ENCODE results near the gene ZNF669.
A peak's percentile ranks its signal among the peaks of the same experiment; 100 is the strongest.
"Not testable (repeated sequence)": the region's sequence is repeated elsewhere in the genome, so short reads cannot be mapped to it uniquely, and the experiment has no call there.

ZNF669 gene

DNA sequence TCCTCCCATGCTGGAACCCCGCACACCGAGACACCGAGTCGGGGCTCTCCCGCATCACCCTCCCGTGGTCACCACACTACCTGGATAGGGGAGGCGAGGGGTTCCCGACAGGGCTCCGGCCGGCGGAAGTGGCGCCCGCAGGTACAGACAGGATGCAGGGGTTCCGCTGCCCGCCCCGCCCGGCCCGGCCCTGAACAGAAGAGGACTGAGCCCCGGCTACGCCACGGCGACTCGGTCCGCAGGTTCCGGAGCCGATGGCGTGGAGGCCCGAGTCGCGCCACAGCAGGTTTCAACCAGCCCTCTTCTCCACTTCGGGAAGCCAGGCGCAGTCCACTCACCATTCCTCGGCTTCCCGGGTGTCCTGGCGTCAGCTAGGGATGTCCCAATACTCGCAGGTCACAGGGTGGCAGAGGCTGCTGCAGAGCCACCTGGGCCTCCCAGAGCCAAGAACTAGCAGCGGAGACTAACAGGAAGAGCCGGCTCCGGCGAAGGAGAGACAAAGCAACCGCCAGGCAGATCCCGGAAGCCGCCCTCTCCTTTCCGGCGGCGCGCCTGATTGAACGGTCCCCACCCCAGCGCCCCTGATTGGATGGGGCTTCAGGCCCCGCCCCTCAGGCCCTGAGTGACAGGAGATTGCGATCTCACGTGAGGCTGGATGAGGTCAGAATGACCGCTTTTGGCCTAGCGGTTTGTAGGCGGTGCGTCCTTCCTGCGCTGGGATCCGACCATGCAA is at the start of gene ZNF669:
TSS of gene ZNF669 (minus strand) at position 498 of the 733 bp plus-strand sequence. CDS start at position 341, 157 bp downstream.
- DNase-seq: peak; percentile 97

DNA sequence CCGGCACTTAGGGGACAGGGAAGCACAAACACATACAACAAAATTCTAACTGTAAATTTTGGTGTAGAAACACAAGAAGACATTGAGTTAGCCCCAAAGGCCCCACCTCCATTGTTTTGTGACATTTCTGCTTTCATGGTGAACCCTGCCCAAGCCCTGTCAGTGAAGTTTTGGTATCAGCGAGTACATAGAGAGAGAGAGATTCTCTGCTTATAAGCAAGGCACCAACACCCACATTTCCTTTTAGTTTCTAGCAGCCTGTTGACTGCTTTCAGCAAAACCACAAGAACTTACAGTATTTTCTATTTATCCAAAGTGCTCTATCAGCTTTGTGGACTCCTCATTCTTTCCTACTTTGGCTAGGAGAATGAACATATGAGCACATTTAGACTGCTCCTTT is 43.6 kb upstream of the ZNF669 start:
- no peak for DNase-seq

DNA sequence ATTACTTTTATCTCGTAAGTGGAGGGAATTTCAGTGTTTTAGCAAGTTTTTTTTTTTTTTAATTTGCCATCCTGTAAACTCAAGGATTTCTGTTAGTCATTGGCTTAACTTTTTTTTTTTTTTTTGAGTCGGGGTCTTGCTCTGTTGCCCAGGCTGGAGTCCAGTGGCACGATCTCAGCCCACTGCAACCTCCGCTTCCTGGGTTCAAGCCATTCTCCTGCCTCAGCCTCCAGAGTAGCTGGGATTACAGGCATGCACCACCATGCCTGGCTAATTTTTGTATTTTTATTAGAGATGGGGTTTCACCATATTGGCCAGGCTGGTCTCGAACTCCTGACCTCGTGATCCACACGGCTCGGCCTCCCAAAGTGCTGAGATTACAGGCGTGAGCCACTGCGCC is 43.0 kb upstream of the ZNF669 start:
- not testable (repeated sequence) for DNase-seq

DNA sequence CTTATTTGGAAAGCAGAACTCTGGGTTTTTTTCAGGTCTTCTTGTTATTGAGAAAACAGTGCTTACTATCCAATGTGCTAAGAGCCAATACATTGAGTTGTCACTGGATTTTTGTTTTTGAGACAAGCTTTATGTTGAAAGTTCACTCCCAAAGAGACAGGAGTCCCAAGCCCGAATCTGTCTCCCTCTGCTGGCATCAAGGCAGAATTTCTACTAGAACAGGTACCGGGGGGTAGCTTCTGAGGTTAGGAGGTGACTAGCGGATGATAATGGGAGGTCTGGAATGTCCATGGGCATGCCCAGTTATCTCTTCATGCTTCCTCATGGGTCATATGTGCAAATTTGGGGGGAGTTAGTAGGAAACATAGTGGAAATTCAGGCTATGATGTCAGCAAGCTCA is 42.5 kb upstream of the ZNF669 start:
- no peak for DNase-seq

DNA sequence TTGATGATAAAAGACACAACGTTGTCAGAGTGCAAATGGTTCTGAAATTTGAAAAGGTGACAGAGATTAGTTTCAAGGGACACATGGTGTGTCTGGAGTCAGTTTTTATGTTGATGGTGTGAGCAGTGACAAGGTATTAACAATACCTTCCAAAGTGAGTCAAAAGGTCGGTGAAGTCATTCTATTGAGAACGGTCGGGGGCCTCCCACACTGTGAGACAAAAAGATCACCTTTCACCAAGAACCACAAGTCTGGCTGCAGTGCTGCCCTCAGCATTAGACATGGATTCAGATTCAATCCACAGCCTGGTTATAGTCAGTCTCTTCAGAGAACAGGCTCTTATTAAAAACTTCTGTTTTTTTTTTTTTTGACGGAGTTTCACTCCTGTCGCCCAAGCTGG is 41.1 kb upstream of the ZNF669 start:
- DNase-seq: no peak

DNA sequence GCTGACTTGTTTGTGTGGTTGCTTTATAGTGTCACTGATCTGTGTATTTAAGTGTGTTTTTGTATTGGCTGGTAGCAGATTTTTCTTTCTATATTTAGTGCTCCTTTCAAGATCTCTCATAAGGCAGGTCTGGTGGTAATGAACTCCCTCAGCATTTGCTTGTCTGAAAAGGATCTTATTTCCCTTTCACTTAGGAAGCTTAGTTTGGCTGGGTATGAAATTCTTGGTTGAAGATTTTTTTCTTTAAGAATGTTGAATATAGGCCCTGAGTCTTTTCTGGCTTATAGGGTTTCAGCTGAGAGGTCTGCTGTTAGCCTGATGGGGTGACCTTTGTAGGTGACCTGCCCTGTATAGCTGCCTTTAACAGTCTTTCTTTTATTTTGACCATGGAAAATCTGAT is 35.4 kb upstream of the ZNF669 start:
- DNase-seq: not testable (repeated sequence)

DNA sequence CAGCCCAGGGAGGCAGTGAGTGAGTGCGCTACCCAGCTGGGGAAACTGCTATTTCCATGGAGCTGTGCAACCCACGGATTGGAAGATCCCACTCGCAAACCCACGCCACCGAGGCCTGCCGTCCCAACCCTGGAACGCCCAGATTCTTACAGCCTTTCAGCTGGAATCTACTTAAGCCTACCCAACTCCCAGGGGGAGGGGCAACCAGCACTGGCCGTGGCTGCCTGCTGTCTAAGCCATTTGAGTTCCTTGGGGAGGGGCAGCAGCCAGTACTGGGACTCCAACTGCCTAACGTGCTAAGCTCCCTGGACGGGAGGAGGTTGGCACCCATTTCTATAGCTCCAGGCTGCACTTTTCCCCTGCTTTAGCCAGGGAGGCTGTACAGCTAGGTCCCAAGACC is 27.1 kb upstream of the ZNF669 start:
- DNase-seq: no peak

DNA sequence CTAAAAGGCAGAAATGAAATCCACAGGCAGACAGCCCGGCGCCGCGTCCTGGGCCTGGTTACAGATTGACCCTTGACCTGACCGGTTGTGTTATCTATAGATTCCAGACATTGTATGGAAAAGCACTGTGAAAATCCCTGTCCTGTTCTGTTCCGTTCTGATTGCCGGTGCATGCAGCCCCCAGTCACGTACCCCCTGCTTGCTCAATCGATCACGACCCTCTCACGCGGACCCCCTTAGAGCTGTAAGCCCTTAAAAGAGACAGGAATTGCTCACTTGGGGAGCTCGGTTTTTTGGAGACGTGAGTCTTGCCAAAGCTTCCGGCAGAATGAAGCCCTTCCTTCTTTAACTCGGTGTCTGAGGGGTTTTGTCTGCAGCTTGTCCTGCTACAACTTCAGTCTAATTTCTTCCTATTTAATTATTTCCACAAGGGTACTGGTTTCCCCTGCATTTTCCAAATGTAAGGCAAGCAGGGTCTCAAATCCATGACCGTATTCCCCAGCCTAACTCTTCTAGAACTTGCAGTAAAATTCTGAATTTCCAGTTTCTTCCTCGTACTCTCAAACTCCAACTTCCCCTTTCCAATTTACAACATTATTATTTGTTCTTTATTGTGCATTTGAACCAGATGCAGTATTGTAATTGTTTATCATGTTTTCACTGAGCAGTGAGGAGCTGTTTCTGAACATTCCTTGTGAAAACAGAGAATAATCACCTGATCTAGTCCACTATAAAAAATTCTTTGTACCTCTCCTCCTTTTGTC is 23.5 kb upstream of the ZNF669 start:
- peak; percentile 17 for DNase-seq

DNA sequence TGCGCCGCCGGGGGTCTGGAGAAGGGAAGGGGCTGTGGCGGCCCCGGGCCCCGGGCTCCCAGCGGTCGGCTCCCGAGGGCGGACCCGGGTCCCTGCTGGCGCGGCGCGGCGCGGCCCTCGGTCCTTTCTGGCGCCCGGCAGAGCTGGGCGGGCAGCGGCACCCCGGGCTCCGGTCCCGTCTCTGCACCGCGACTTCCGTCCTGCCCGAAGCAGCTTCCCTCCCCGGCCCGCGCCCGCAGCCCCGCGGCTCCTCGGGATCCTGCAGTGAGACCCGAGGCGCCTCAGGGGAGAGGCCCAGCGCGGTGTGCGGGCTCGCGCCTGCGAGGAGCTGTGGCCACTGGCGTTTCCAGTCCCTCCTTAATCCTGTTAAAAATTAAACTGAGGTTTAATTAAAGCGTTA is 22.4 kb upstream of the ZNF669 start:
- DNase-seq: not testable (repeated sequence)

DNA sequence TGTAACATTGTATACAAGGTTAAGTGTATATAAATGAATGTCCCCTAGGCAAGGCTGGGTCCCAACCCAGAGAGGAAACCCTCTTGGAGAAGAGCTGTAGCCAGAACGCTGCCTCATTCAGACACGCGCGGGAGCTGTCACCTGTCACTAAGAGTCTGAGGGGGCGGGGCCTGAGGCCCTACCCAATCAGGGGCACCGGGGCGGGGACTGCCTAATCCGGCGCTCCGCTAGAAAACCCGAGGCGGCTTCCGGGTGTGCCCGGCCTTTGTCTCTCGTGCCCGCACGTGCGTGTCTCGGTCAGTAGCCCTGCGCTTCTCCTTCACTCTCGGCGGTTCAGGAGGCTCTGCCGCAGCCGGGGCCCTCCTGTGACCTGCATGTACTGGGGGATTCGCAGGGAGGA is 22.0 kb upstream of the ZNF669 start:
- DNase-seq: not testable (repeated sequence)

DNA sequence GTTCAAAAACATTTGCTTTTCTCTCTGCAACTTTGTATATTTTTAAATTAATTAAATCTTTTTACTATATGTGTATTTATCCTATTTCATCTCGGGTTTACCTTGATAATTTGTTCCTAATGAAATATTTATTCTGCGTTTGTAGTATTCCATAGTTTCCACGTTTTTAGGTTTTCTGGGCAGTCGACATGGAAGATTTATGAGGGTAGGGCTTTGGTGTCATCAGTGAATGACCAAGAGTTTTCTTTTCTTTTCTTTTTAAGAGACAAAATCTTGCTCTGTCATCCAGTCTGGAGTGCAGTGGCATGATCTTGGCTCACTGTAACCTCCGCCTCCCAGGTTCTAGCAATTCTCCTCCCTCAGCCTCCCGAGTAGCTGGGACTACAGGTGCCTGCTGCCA is 17.2 kb upstream of the ZNF669 start:
- DNase-seq: no peak

DNA sequence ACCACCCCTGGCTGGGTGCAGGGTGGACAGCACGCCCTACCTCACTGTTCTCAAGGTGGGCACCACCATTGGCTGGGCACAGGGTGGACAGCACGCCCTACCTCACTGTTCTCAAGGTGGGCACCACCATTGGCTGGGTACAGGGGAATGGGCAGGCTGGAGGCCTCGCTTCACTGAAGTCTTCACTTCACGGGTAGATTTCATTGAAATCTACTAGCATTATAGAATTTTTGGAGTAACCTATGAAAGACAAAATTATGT is 16.2 kb upstream of the ZNF669 start:
- not testable (repeated sequence) for DNase-seq

DNA sequence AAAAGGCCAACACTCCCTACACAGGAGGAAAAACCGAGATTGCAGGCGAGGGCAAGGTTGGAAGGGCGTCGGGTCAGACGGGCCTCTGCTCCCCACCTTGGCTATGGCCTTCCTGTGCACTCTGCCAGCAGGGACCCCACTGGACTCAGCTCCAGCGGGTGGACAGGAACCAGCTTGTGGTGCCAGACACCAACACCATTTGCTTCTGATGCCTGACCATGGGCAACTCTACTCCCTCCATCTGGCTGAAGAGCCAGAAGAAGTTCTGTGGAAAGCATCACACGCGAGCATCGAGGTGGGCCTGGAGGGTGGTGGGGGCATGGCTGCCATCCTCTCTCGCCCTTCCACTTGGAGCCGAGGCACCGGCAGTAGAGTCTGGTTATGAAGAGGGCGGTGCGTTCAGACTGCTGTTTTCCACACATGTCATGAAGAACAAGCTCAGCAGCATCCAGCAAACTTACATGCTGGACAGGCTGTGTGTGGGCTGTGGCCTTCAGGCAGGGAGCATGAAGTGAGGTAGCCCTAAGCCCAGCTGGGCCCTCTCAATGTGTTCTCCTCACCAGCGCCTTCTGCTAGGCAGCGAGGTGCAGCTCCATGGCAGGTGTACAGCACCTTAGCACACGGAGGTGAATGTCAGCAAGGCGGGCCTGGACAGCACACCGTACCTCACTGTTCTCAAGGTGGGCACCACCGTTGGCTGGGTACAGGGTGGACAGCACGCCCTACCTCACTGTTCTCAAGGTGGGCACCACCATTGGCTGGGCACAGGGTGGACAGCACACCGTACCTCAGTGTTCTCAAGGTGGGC is 15.6 kb upstream of the ZNF669 start:
- DNase-seq: no peak

DNA sequence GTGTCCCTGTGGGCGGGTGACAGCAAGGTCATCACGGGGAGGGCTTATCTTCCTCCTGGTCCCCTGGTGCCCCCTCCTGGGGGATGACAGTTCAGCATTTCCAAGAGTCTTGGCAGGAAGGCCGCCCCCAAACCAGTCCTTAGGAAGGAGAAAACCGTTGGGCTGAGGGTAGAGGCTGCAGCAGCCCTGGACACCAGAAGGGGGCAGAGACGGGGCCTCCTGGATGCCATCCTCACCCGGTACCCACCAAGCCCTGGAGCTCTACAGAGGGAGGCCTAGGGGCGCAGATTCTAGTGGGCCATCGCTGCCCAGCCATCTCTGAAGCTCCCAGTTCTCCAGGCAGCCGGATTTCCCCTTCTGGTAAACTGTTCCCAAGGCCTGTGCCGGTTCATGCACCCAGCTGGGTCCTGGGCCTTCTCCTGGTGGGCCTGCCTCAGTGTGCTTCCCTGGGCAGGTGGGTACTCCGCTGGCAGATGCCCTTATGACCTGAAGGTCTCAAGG is 14.8 kb upstream of the ZNF669 start:
- DNase-seq: no peak

DNA sequence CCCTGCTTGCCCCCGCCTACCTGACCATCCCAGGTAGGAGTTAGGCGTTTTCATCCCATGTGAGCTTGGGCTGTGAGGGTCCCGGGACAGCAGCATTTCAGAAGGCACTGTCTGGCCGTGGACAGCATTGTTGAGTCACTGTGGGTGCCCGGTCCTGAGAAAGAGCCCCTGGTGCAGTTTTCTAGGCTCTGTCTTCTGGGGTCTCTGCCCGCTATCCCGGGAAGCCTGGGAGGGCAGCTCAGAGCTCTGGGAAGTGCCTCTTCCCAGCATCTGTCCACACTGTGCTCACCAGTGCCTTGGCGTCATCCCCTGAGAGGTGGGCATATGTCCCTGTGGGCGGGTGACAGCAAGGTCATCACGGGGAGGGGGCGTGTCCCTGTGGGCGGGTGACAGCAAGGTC is 11.4 kb upstream of the ZNF669 start:
- no peak for DNase-seq

DNA sequence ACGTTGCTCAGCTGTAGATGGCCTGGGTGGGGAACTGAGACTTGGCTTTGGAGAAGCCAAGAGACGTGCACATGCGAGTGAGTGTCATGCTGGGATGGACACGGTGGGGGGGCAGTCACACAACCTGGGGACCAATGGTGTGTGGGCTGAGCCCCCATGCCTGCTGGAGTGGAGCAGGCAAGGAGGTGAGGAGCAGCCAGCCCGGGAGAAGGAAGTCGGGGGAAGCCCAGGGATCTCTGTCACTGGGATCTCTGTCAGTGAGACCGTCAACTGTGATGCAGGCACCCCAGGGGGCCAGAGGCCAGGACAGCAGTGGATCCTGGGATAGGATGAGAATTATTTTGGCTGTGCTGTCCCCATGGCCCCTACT is 11.0 kb upstream of the ZNF669 start:
- DNase-seq: no peak

DNA sequence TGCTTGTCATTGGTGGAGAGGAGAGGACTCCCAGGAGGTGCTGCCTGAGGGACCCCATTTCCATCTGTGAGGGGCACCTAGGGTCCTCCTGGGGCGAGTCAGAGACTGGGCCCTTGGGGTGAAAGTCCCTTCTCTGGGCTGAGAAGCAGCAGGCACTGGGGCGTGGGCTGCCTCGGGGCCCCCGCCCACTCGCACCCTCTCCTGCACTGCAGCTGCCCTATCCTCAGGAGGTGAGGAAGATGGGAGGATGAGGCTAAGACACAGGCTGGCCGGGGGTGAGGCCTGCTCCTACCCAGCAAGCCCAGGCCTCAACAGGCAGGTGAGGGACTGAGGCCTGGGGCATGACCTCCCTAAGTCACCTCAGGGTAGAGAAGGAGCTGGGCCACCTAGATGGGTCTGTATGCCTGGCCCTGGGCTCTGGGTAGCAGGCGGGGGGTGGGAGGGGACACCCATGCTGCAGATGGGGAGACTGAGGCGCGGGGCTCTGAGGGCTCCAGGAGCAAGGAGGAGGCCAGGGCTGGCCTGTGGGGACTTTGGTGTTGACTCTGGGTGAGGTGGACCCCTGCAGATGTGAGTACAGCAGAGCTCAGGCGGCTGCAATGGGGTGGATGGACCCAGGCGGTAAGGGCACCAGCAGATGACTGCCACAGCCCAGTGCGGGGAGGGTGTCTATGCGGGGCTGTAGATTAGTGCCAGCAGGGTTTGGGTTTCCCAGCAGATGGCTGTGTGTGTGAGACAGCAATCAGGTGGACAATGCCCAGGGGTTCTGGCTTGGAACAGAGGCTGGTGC is 10.4 kb upstream of the ZNF669 start:
- DNase-seq: no peak

DNA sequence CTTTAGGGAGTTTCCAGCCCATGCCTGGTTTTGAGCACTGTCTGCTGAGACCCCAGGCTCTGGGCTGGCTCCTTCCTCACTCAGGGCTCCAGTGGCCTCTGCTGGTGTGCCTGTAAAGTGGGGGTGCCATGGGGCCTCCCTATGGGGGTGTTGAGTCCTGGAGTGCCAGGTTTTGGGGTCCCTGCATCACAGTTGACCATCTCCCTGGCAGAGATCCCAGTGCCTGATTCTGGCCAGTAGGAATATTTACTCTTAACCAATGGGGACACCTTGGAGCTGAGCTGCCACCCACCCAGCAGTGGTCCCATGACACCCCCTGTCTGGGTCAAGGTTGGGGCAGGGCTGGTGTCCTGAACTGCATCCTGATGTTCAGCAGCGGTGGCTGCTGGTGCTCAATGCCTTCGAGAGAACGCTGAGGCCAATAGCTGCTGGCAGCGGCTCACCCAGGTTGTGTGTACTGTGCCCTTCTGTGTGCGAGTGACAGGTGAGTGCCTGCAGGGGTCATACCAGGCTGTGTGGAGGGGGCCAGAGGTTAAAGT is 9.6 kb upstream of the ZNF669 start:
- no peak for DNase-seq

DNA sequence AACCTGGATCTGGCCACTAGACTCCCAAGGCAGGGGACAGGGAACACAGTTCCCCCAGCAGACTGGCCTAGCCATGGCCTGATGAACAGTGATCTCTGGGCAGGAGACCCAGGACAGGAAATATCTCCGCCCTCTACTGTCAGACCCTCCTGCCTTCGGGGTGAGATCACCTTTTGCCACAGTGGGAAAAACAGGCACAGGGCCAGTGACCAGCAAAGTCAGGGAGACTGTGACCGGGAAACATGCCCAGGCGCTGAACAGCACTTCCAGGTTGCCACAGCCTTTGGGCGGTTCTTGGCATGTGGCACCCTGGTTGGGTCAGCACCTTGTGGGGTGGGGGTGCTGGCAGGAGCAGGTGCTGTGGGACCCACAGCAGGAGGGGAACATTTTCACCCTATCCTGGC is 8.9 kb upstream of the ZNF669 start:
- DNase-seq: no peak

DNA sequence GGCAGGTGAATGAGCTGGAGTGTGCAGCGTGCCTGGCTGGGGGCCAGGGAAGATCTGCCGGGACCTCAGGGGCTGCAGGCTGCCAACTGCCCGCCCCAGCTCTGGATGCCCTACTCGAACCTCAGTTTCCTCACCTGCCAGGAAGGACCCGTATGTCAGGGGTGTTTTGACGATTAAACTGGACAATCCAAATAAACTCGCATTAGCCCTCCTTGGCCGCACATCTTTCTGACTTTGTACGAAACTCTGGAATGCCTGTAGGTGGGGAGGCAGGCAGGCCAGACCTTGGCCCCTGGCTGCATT is 8.3 kb upstream of the ZNF669 start:
- DNase-seq: no peak

DNA sequence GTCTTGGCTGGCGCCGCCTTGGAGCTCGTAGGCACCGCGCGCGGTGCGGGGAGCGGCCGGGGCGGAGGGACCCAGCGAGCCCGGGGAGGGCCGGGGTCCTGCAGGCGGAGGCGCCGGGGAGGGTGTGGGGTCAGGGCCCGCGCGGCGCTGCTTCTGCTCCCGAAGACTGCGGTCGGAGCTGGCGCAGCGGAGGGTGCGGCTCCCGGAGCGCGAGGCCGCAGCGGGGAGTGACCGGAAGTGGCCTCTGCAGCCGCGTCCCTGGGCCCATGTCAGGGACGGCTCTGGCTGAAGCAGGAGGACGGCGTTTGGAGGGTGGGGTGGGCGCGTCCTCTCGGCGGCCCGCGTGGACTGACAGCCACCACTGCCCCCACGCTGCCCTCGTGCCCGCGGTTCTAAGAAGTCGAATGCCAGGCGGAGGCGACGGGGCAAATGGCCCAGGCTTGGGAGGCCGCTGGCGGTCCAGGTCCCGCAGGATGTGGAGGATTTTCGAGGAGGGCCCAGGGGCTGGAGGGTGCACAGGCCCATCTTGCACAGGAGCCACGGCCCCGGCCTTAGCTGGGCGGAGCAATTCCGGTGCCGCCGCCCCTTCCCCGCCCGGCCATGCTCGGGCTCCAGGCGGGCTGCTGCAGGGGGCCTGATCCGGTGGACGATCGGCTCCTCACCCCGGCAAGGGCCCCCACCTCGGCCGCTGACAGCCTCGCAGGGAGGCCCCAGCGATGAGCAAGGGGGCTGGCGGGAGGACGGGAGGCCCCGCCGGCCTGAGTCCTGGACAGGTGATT is 7.7 kb upstream of the ZNF669 start:
- DNase-seq: peak; percentile 58

DNA sequence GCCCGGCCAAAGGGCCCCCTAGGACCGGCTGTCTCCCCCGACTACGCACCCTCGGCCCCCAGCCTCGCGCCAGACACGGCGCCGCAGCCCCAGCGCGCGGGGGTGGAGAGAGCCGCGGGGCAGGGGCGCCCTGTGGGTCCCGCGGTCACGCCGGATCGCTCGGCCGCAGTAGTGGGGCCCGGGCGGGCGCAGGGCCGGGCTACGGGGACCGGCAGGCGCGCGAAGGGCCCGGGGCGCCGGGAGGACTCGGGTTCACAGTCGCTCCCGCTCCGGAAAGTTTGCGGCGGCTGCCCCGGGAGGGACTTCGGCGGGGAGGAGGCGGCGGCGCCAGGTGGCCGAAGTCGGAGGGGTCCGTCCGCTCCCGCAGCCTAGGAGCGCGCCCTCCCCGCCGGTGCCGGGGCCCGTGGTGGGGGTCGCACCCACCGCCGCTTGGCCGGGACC is 7.1 kb upstream of the ZNF669 start:
- no peak for DNase-seq
